ENCODE measurements around the gene SDHD. TPM values are rescaled to one million over a fixed set of nuclear protein-coding genes. Genes with fewer than 3 reads are reported as not detected.

SDHD gene
- total and polyA plus RNA-seq, 2 of the 8 experiments (the other 6 are each of a cell fraction or from before 2014, with no cell fraction given), result 96.0 to 181 TPM

GRCh38 chr11:112050721-112051120 lies 36.0 kb upstream of the SDHD start:
- Histone ChIP-seq H3K4ac (replicated peaks; ENCODE audit: insufficient read length, low read depth, low read length) (no peak overlapping the region), H3K56ac (replicated peaks; ENCODE audit: insufficient read length, low read depth, low read length) (no peak overlapping the region), H2BK20ac (ENCODE audit: low read length) (no peak overlapping the region), H4K20me1 (replicated peaks in 1 of 2; ENCODE audit: control insufficient read depth in 1 of 2, insufficient read depth in 2 of 2, low read length in 2 of 2) (no peaks in the 10 kb centered on the region), H3K23me2 (ENCODE audit: low read depth, low read length) (no peaks in the 10 kb centered on the region), H2BK15ac (ENCODE audit: low read length) (no peak overlapping the region), H2BK5ac (ENCODE audit: low read depth, low read length) (no peak overlapping the region), H3K18ac (ENCODE audit: extremely low read depth, low read length) (no peak overlapping the region), H3K4me1 (replicated peaks in 1 of 4; ENCODE audit: control insufficient read depth in 3 of 4, insufficient read depth in 4 of 4, low read length in 3 of 4) (no peaks in the 10 kb centered on the region), H3K9ac (replicated peaks in 1 of 4; ENCODE audit: extremely low read depth in 1 of 4, low read depth in 3 of 4, low read length in 3 of 4) (no peak overlapping the region), H3K14ac (ENCODE audit: insufficient read length) (no peak overlapping the region), H3K79me1 (ENCODE audit: low read depth, low read length) (no peaks in the 10 kb centered on the region), H3K4me3 (ENCODE audit: extremely low read depth in 1 of 4, insufficient read depth in 2 of 4, low read depth in 3 of 4, low read length in 4 of 4) (no peak overlapping the region), H4K91ac (replicated peaks; ENCODE audit: insufficient read length, low read length) (no peak overlapping the region), H3K9me3 (ENCODE audit: insufficient read depth in 2 of 2, low read depth in 1 of 2, low read length in 1 of 2) (no peaks in the 10 kb centered on the region), H3K23ac (ENCODE audit: insufficient read length) (no peak overlapping the region), H3K27me3 (replicated peaks in 1 of 4; ENCODE audit: control insufficient read depth in 3 of 4, extremely low read depth in 1 of 4, insufficient read depth in 3 of 4, low read length in 3 of 4) (no peaks in the 10 kb centered on the region), H3K36me3 (ENCODE audit: control insufficient read depth in 2 of 4, insufficient read depth in 4 of 4, low read length in 3 of 4) (peaks cover 3 to 49% (median 22%) of the 10 kb centered on the region in 4 experiments; a peak in 6 of 8 replicates), H2AK5ac (ENCODE audit: low read depth, low read length) (no peak overlapping the region), H2AFZ (ENCODE audit: low read length) (no peak overlapping the region), H3K79me2 (ENCODE audit: control insufficient read depth in 1 of 2, insufficient read depth in 2 of 2, low read length in 2 of 2) (peaks cover 0 to 2% of the 10 kb centered on the region in 2 experiments; a peak in 2 of 4 replicates), H4K5ac (ENCODE audit: insufficient read length, low read depth, low read length) (no peak overlapping the region), H2BK120ac (replicated peaks; ENCODE audit: low read depth, low read length) (no peak overlapping the region), H3K4me2 (ENCODE audit: insufficient read depth in 1 of 2, low read depth in 2 of 2, low read length in 2 of 2) (no peak overlapping the region), H2BK12ac (ENCODE audit: low read depth, low read length) (no peak overlapping the region), H3K27ac (ENCODE audit: low read depth, low read length) (no peak overlapping the region), H4K8ac (ENCODE audit: extremely low read depth, insufficient read depth, low read length) (no peak overlapping the region)
- CTCF ChIA-PET (ENCODE audit: partially characterized antibody), result no interaction called here
- TF ChIP-seq BACH1 (IDR thresholded peaks at IDR 0.05; ENCODE audit: low read length), result no peak
- TF ChIP-seq SRF (IDR thresholded peaks at IDR 0.05; ENCODE audit: low read depth, low read length), result no peak
- no peak for TF ChIP-seq POLR2AphosphoS5 (IDR thresholded peaks at IDR 0.05; ENCODE audit: low read depth, low read length)
- no peak for TF ChIP-seq MAX (IDR thresholded peaks at IDR 0.05)
- TF ChIP-seq RFX5 (IDR thresholded peaks at IDR 0.05; ENCODE audit: borderline replicate concordance, low read depth, low read length), result no peak
- no peak for TF ChIP-seq E2F6 (IDR thresholded peaks at IDR 0.05)
- no peak for TF ChIP-seq CTCF (IDR thresholded peaks at IDR 0.05; ENCODE audit: control extremely low read depth in 1 of 3, insufficient read depth in 1 of 3, low read depth in 1 of 3, low read length in 3 of 3)
- TF ChIP-seq BCL11A (IDR thresholded peaks at IDR 0.05; ENCODE audit: low read depth in 2 of 2, low read length in 2 of 2), result no peak
- no peak for TF ChIP-seq CHD1 (IDR thresholded peaks at IDR 0.05; ENCODE audit: low read depth, low read length)
- TF ChIP-seq PHF8 (conservative IDR thresholded peaks at IDR 0.05; ENCODE audit: low read depth, low read length), result no peak
- DNase-seq (ENCODE audit: low read depth in 1 of 2, low spot score in 2 of 2) (no peak), FAIRE-seq (no peak)
- POLR2A ChIA-PET (ENCODE audit: partially characterized antibody), result interaction anchor here (0.6 to 2.5 kb wide), 3 partner anchors 8 to 11 kb away, joined by 3 to 8 read pairs (median 3); no protein-coding TSS in a partner anchor
- 96% methylated on average over 3 of the region's 3 CpGs; no CpG with 5 or more reads in 1 of the 2 experiments for WGBS, 2 experiments (ENCODE audit: extremely low coverage in 1 of 2, insufficient coverage in 1 of 2, insufficient read length in 1 of 2, insufficient replicate concordance in 2 of 2, low coverage in 1 of 2, low lambda C conversion rate in 2 of 2, missing lambda C conversion rate in 1 of 2)

All from H1 (cell line).